K562 (cell line): ENCODE results near the gene CIP2A. TPM values are rescaled to one million over a fixed set of nuclear protein-coding genes. Genes with fewer than 3 reads are reported as not detected.

Experiments
- ATAC-seq: fragments of 200-7000 bp; cut with Tn5 transposase; 3 replicates; pipeline ENCODE4 v1.9.1; 2020; ENCODE audit warnings: moderate library complexity
- BruUV-seq: library from RNA; stranded (reverse); fragments of 400-500 nt; replicated peaks from 2 replicates; lab custom pipeline; 2021; lab: Mats Ljungman, UMichigan
- CTCF ChIA-PET: fragments of 300-600 bp; formaldehyde crosslinking; extraction: SDS; loops from one replicate; lab custom pipeline; 2021; ENCODE audit warnings: low intra/inter-chr PET ratio; lab: Yijun Ruan, JAX
- POLR2A ChIA-PET: fragments of 300-600, 350-650 bp; sonication (Branson Sonifier 250); formaldehyde crosslinking; extraction: SDS; loops from one replicate; lab custom pipeline; 2021; ENCODE audit warnings: antibody characterized with exemption, inconsistent platforms; lab: Yijun Ruan, JAX
- DNase-seq, 4 experiments: peaks; one replicate each; pipeline versions ENCODE4 v3.0.0 to v3.0.0-alpha.2; 2011 to 2018; ENCODE audit warnings: low spot score in 3 of 4, mixed read lengths in 3 of 4; ENCODE audit errors: extremely low read depth in 1 of 4
- FAIRE-seq: peaks from 2 replicates; lab custom pipeline; 2011; peaks lifted over from hg19 to GRCh38; lab: Jason Lieb, UNC
- H2AFZ ChIP-seq: 2 replicates; pipeline ENCODE4 v1.6.0; 2011; ENCODE audit warnings: low read depth, low read length, control low read depth, inconsistent platforms
- H3K27ac ChIP-seq: fragments of 200-600 bp; 3 replicates; pipeline ENCODE4 v1.8.0; 2011; ENCODE audit warnings: low read depth, mild to moderate bottlenecking, control low read depth, inconsistent platforms, low read length, moderate library complexity, mixed read lengths; ENCODE audit errors: extremely low read depth
- H3K27me3 ChIP-seq, 2 experiments: fragments of 300-600 bp in 1 of 2; 2 replicates in 1 of 2; 3 replicates in 1 of 2; pipeline versions ENCODE4 v1.6.0 to v1.8.0; 2011; ENCODE audit warnings: inconsistent platforms in 2 of 2, low read length in 2 of 2, mild to moderate bottlenecking in 1 of 2, mixed read lengths in 1 of 2, moderate library complexity in 1 of 2; ENCODE audit not compliant: control insufficient read depth in 2 of 2, insufficient read depth in 2 of 2
- H3K36me3 ChIP-seq: fragments of 300-600 bp; 3 replicates; pipeline ENCODE4 v1.8.0; 2011; ENCODE audit warnings: mild to moderate bottlenecking, low read length, inconsistent platforms; ENCODE audit not compliant: control insufficient read depth, insufficient read depth
- H3K4me1 ChIP-seq, 2 experiments: fragments of 200-600 bp in 1 of 2; replicated peaks in 1 of 2; 2 replicates in 1 of 2; 3 replicates in 1 of 2; pipeline versions ENCODE4 v1.5.1 to v1.8.0; 2011; ENCODE audit warnings: inconsistent platforms in 2 of 2, low read length in 2 of 2, mild to moderate bottlenecking in 1 of 2, mixed read lengths in 1 of 2, moderate library complexity in 1 of 2; ENCODE audit not compliant: control insufficient read depth in 2 of 2, insufficient read depth in 2 of 2
- H3K4me2 ChIP-seq: 2 replicates; pipeline ENCODE4 v1.6.1; 2011; ENCODE audit warnings: low read length, control low read depth, inconsistent platforms, mixed read lengths; ENCODE audit not compliant: insufficient read depth
- H3K4me3 ChIP-seq: fragments of 200-600 bp; sonication (generic), shearing (Covaris generic); 2 replicates; pipeline ENCODE4 v1.5.1; 2016; ENCODE audit warnings: control low read depth, inconsistent platforms
- H3K79me2 ChIP-seq: fragments of 200-600 bp; 3 replicates; pipeline ENCODE4 v1.8.0; 2011; ENCODE audit warnings: low read length, inconsistent platforms; ENCODE audit not compliant: control insufficient read depth, insufficient read depth
- H3K9ac ChIP-seq, 2 experiments: 2 replicates each; pipeline versions ENCODE4 v1.6.0 to v1.6.1; 2011; ENCODE audit warnings: low read depth in 2 of 2, low read length in 2 of 2, control low read depth in 1 of 2, inconsistent platforms in 1 of 2, mild to moderate bottlenecking in 1 of 2, mixed read lengths in 1 of 2; ENCODE audit not compliant: insufficient read depth in 1 of 2
- H3K9me1 ChIP-seq: one replicate; pipeline ENCODE4 v1.6.0; 2011; ENCODE audit warnings: inconsistent platforms, mild to moderate bottlenecking, low read length, moderate library complexity; ENCODE audit not compliant: control insufficient read depth, insufficient read depth
- H3K9me3 ChIP-seq: replicated peaks from 2 replicates; pipeline ENCODE4 v1.5.1; 2011; ENCODE audit warnings: low read depth, low read length, inconsistent platforms; ENCODE audit not compliant: control insufficient read depth, insufficient read depth
- H4K20me1 ChIP-seq: replicated peaks from 2 replicates; pipeline ENCODE4 v1.6.1; 2011; ENCODE audit warnings: low read length, inconsistent platforms, mixed read lengths; ENCODE audit not compliant: control insufficient read depth, insufficient read depth
- ARID1B ChIP-seq: fragments of 450-650 bp; IDR thresholded peaks from 2 replicates; pipeline ENCODE4 v1.6.1; 2016; ENCODE audit warnings: antibody characterized with exemption, mild to moderate bottlenecking, inconsistent platforms
- C11orf30 ChIP-seq: fragments of 450-650 bp; IDR thresholded peaks from 2 replicates; pipeline ENCODE4 v1.6.1; 2016; ENCODE audit warnings: low read depth, mild to moderate bottlenecking
- EWSR1 ChIP-seq: fragments of 450-650 bp; IDR thresholded peaks from 2 replicates; pipeline ENCODE4 v1.6.1; 2018; ENCODE audit warnings: borderline replicate concordance, mild to moderate bottlenecking, low read depth, moderate library complexity; ENCODE audit not compliant: partially characterized antibody
- HEY1 ChIP-seq: fragments of 250-450 bp; sonication (Bioruptor Pico); IDR thresholded peaks from 2 replicates; pipeline ENCODE4 v1.5.0; 2020; ENCODE audit warnings: mild to moderate bottlenecking, moderate library complexity, borderline replicate concordance
- ID3 ChIP-seq, 2 experiments: fragments of 250-450 bp in 1 of 2; fragments of 450-650 bp in 1 of 2; sonication (Bioruptor Pico) in 1 of 2; IDR thresholded peaks; 2 replicates each; pipeline versions ENCODE4 v1.6.1 to v1.8.0; 2016 to 2021; ENCODE audit warnings: mild to moderate bottlenecking in 2 of 2, moderate library complexity in 2 of 2, missing compliant biosample characterization in 1 of 2, missing genetic modification characterization in 1 of 2
- MEIS2 ChIP-seq: fragments of 450-650 bp; IDR thresholded peaks from 2 replicates; pipeline ENCODE4 v1.6.1; 2014; ENCODE audit warnings: mild to moderate bottlenecking; ENCODE audit not compliant: partially characterized antibody
- NR2F6 ChIP-seq: fragments of 450-650 bp; formaldehyde crosslinking; IDR thresholded peaks from 2 replicates; pipeline ENCODE4 v1.4.0; 2020; ENCODE audit warnings: mild to moderate bottlenecking
- PBX2 ChIP-seq, 2 experiments: IDR thresholded peaks in 1 of 2; conservative IDR thresholded peaks in 1 of 2; 2 replicates each; pipeline ENCODE4 v1.6.1; 2016; ENCODE audit warnings: low read depth in 2 of 2, mild to moderate bottlenecking in 1 of 2, missing compliant biosample characterization in 1 of 2, missing genetic modification characterization in 1 of 2, moderate library complexity in 1 of 2
- PKNOX1 ChIP-seq: fragments of 450-650 bp; IDR thresholded peaks from 2 replicates; pipeline ENCODE4 v1.6.1; 2016
- WGBS: fragments of 100-300 bp; shearing (Covaris generic); methylation state at CpG from one replicate; pipeline ENCODE4 v1.1.6; 2016; ENCODE audit warnings: low coverage, mixed read lengths; ENCODE audit not compliant: insufficient coverage; ENCODE audit errors: missing lambda C conversion rate; 5-methylcytosine and 5-hydroxymethylcytosine counted together
- in situ Hi-C: fragments of 300-500 bp; cut with MboI; formaldehyde crosslinking; loops from 4 replicates; pipeline ENCODE4 v1.15.0; 2018; ENCODE audit warnings: inconsistent platforms, mixed read lengths
- intact Hi-C: fragments of 100-400 bp; cut with micrococcal nuclease; formaldehyde crosslinking; loops from 2 replicates; pipeline ENCODE4 v1.14.2; 2022
- polyA plus RNA-seq, 8 experiments: library from polyadenylated mRNA; depleted of rRNA in 4 of 8; stranded (reverse) in 5 of 8; unstranded in 3 of 8; fragments of >200 nt; fragmentation: Nextera tagmentation in 2 of 8; fragmentation: Illumina TruSeq in 1 of 8; extraction: Ambion mirVana in 2 of 8; extraction: Trizol in 1 of 8; gene quantifications; 2 replicates each; pipeline versions ENCODE4 v1.2.1 to v1.2.3, GENCODE V29; 2011 to 2014; ENCODE audit warnings: inconsistent platforms in 1 of 8, missing spikeins in 1 of 8
- total RNA-seq, 7 experiments: library from RNA; depleted of rRNA in 6 of 7; stranded (reverse); fragments of >200 nt in 6 of 7; fragmentation: Illumina TruSeq in 2 of 7; extraction: Trizol in 2 of 7; gene quantifications; 2 replicates each; pipeline versions ENCODE4 v1.2.1 to v1.2.3, GENCODE V29; 2011 to 2021; ENCODE audit warnings: low replicate concordance in 1 of 7

CIP2A gene
- total and polyA plus RNA-seq, 9 of the 15 experiments (the other 6 are each of a cell fraction or from before 2014, with no cell fraction given), result 10.5 to 41.7 (median 31.5) TPM

GRCh38 chr3:108590460-108590859 lies 1.2 kb upstream of the CIP2A start:
- Histone ChIP-seq H3K9me1 (no peaks in the 10 kb centered on the region), H3K4me3 (peak overlapping the region; percentile 76), H3K4me2 (peak overlapping the region; percentile 79), H3K27ac (peak overlapping the region; percentile 90), H4K20me1 (peaks cover 8% of the 10 kb centered on the region; the same call in 1 of the 2 replicates), H3K4me1 (peaks cover 0 to 8% of the 10 kb centered on the region in 2 experiments; a peak in 2 of 5 replicates), H3K9me3 (no peaks in the 10 kb centered on the region), H2AFZ (peak overlapping the region; percentile 66), H3K9ac (peak overlapping the region; percentile 74 to 94), H3K36me3 (peaks cover 13% of the 10 kb centered on the region; the same call in 1 of the 3 replicates), H3K27me3 (no peaks in the 10 kb centered on the region), H3K79me2 (peaks cover 59% of the 10 kb centered on the region)
- DNase-seq (peak in 1 of 4 experiments; percentile 7), ATAC-seq (peak; percentile 4; the same call in 2 of the 3 replicates), FAIRE-seq (no peak)
- intact Hi-C loops (no loop called here), in situ Hi-C loops (no loop called here)
- TF ChIP-seq ARID1B (no peak), C11orf30 (0 out of 2 replicates have a peak, but pooled peaks have one; percentile 6)
- ChIA-PET CTCF (no interaction called here), POLR2A (interaction anchor here (1.8 to 3.0 kb wide), 2 partner anchors 8 to 13 kb away, joined by 4 to 18 read pairs; no protein-coding TSS in a partner anchor)
- WGBS, result 2% methylated on average over 4 of the region's 4 CpGs
- BruUV-seq, result no TSS peak

- Histone ChIP-seq H2AFZ (peak overlapping the region; percentile 92), H3K9me1 (no peaks in the 10 kb centered on the region), H3K4me1 (peaks cover 0 to 8% of the 10 kb centered on the region in 2 experiments; a peak in 2 of 5 replicates), H3K27me3 (no peaks in the 10 kb centered on the region), H3K9me3 (no peaks in the 10 kb centered on the region), H3K27ac (peak overlapping the region; percentile 90), H3K4me2 (peak overlapping the region; percentile 91), H3K4me3 (peak overlapping the region; percentile 76), H3K79me2 (peaks cover 64% of the 10 kb centered on the region), H4K20me1 (peaks cover 8% of the 10 kb centered on the region; the same call in 1 of the 2 replicates), H3K9ac (peak overlapping the region; percentile 94 to 98; a peak in 3 of 4 replicates), H3K36me3 (peaks cover 18% of the 10 kb centered on the region; the same call in 1 of the 3 replicates)
- no TSS peak for BruUV-seq
- no peak for FAIRE-seq
- ChIA-PET CTCF (no interaction called here), POLR2A (interaction anchor here (0.9 to 3.0 kb wide), 5 partner anchors 9 to 99 kb away, joined by 3 to 18 read pairs (median 4); no protein-coding TSS in a partner anchor)
- DNase-seq, result no peak
- intact Hi-C loops (no loop called here), in situ Hi-C loops (no loop called here)
- 0% methylated on average over 11 of the region's 11 CpGs for WGBS
- no peak for ATAC-seq
- peak; percentile 66 for TF ChIP-seq PKNOX1
- TF ChIP-seq HEY1 (CRISPR knock-in tag), result no peak
- TF ChIP-seq PBX2 (CRISPR knock-in tag; IDR thresholded peaks at IDR 0.05; ENCODE audit: low read depth), result no peak
- TF ChIP-seq PBX2 (tag; conservative IDR thresholded peaks at IDR 0.05; ENCODE audit: low read depth), result peak; percentile 76
- no peak for TF ChIP-seq EWSR1
- no peak for TF ChIP-seq ID3 (CRISPR knock-in tag; IDR thresholded peaks at IDR 0.05)
- TF ChIP-seq ID3 (tag; IDR thresholded peaks at IDR 0.05), result no peak
- TF ChIP-seq MEIS2, result peak; percentile 85
- TF ChIP-seq NR2F6 (CRISPR knock-in tag), result no peak
Observed at GRCh38 chr3:108589998-108590323, 723 bp upstream of the CIP2A start.
